HepG2 (cell line): Measurements from ENCODE around the gene BTBD19. TPM values are rescaled to one million over a fixed set of nuclear protein-coding genes. Genes with fewer than 3 reads are reported as not detected.

ENCODE experiments used
- CCDC6 ChIP-seq: sonication (generic); formaldehyde crosslinking; IDR thresholded peaks from 2 replicates; pipeline ENCODE4 v1.8.1; 2022; ENCODE audit warnings: mild to moderate bottlenecking, missing genetic modification reagents, moderate library complexity
- E2F1 ChIP-seq: sonication (generic); formaldehyde crosslinking; IDR thresholded peaks from 2 replicates; pipeline ENCODE4 v1.5.0; 2020; ENCODE audit warnings: missing genetic modification reagents
- EZH2 ChIP-seq: conservative IDR thresholded peaks from 2 replicates; pipeline ENCODE4 v1.6.1; 2012; ENCODE audit warnings: mild to moderate bottlenecking, low read depth, low read length, moderate library complexity
- FOXC1 ChIP-seq: sonication (generic); formaldehyde crosslinking; IDR thresholded peaks from 2 replicates; pipeline ENCODE4 v1.8.0; 2022; ENCODE audit warnings: mild to moderate bottlenecking, missing genetic modification reagents, borderline replicate concordance
- MLXIP ChIP-seq: sonication (generic); formaldehyde crosslinking; IDR thresholded peaks from 2 replicates; pipeline ENCODE4 v1.9.0; 2021; ENCODE audit warnings: missing genetic modification reagents, borderline replicate concordance
- RBM39 ChIP-seq: fragments of 200-400 bp; formaldehyde crosslinking; IDR thresholded peaks from one replicate; pipeline ENCODE4 v1.6.1; 2018; ENCODE audit warnings: antibody characterized with exemption, mild to moderate bottlenecking, low read depth, low read length; ENCODE audit not compliant: poor library complexity, severe bottlenecking
- SATB2 ChIP-seq: sonication (generic); formaldehyde crosslinking; IDR thresholded peaks from 2 replicates; pipeline ENCODE4 v1.5.0; 2020; ENCODE audit warnings: missing genetic modification reagents
- SPEN ChIP-seq: sonication (generic); formaldehyde crosslinking; IDR thresholded peaks from 2 replicates; pipeline ENCODE4 v1.5.1; 2020; ENCODE audit warnings: low read depth, mild to moderate bottlenecking, missing genetic modification reagents
- SRSF4 ChIP-seq: fragments of 200-400 bp; formaldehyde crosslinking; IDR thresholded peaks from one replicate; pipeline ENCODE4 v1.6.1; 2018; ENCODE audit warnings: mild to moderate bottlenecking, low read depth, low read length, moderate library complexity; ENCODE audit not compliant: poor library complexity, severe bottlenecking
- THYN1 ChIP-seq: sonication (generic); formaldehyde crosslinking; IDR thresholded peaks from 2 replicates; pipeline ENCODE4 v1.8.1; 2023; ENCODE audit warnings: low read depth, mild to moderate bottlenecking, moderate library complexity, missing genetic modification reagents, borderline replicate concordance
- ZBED4 ChIP-seq: sonication (generic); formaldehyde crosslinking; IDR thresholded peaks from 2 replicates; pipeline ENCODE4 v1.4.0; 2020; ENCODE audit warnings: missing genetic modification reagents, borderline replicate concordance
- ZIK1 ChIP-seq: sonication (generic); formaldehyde crosslinking; IDR thresholded peaks from 2 replicates; pipeline ENCODE4 v1.5.0; 2020; ENCODE audit warnings: mild to moderate bottlenecking, low read depth, missing genetic modification reagents, borderline replicate concordance
- ZNF343 ChIP-seq: sonication (generic); formaldehyde crosslinking; IDR thresholded peaks from 2 replicates; pipeline ENCODE4 v1.4.0; 2020; ENCODE audit warnings: mild to moderate bottlenecking, missing genetic modification reagents
- ZNF687 ChIP-seq: sonication (generic); formaldehyde crosslinking; IDR thresholded peaks from 2 replicates; pipeline ENCODE4 v1.5.1; 2020; ENCODE audit warnings: mild to moderate bottlenecking, missing genetic modification reagents, moderate library complexity
- ZSCAN22 ChIP-seq: sonication (generic); formaldehyde crosslinking; IDR thresholded peaks from 2 replicates; pipeline ENCODE4 v1.4.0; 2020; ENCODE audit warnings: mild to moderate bottlenecking, missing genetic modification reagents
- polyA plus RNA-seq, 8 experiments: library from polyadenylated mRNA; depleted of rRNA in 3 of 8; stranded (reverse) in 7 of 8; unstranded in 1 of 8; fragments of >200 nt; fragmentation: Illumina TruSeq in 4 of 8; extraction: Trizol in 4 of 8; gene quantifications; 2 replicates each; pipeline versions ENCODE4 v1.2.1 to v1.2.3, GENCODE V29; 2011 to 2016; ENCODE audit warnings: low read depth in 4 of 8, missing spikeins in 1 of 8, mixed read lengths in 1 of 8; ENCODE audit not compliant: insufficient read depth in 1 of 8
- total RNA-seq, 5 experiments: library from RNA; depleted of rRNA; stranded (reverse); fragments of >200 nt; fragmentation: Illumina TruSeq; extraction: Trizol; gene quantifications; 2 replicates each; pipeline ENCODE4 v1.2.3, GENCODE V29; 2016; ENCODE audit warnings: low read depth in 1 of 5

The BTBD19 gene
- total and polyA plus RNA-seq, 2 of the 13 experiments (the other 11 are each of a cell fraction or from before 2014, with no cell fraction given): 2.7 to 6.7 TPM

- 0 out of 2 replicates have a peak, but pooled peaks have one; percentile 73 for TF ChIP-seq ZIK1 (CRISPR knock-in tag)
- peak; percentile 16 for TF ChIP-seq ZBED4 (CRISPR knock-in tag)
- TF ChIP-seq SPEN (CRISPR knock-in tag): peak; percentile 66
- no peak; the same call in 1 of the 2 replicates for TF ChIP-seq E2F1 (CRISPR knock-in tag)
- TF ChIP-seq SATB2 (CRISPR knock-in tag): no peak
- TF ChIP-seq THYN1 (CRISPR knock-in tag): no peak
- no peak for TF ChIP-seq EZH2
- peak; percentile 40 for TF ChIP-seq RBM39
- TF ChIP-seq SRSF4: peak; percentile 21
- TF ChIP-seq ZNF687 (CRISPR knock-in tag): peak; percentile 97
- peak; percentile 65; the same call in 1 of the 2 replicates for TF ChIP-seq ZSCAN22 (CRISPR knock-in tag)
- TF ChIP-seq ZNF343: peak; percentile 90
- no peak for TF ChIP-seq MLXIP (CRISPR knock-in tag)
- TF ChIP-seq FOXC1 (CRISPR knock-in tag): peak; percentile 96
- peak; percentile 18 for TF ChIP-seq CCDC6 (CRISPR knock-in tag)
These were observed 8.3 kb upstream of the BTBD19 start, which contains the start of gene PLK3 (continued) for GRCh38 chr1:44799770-44800584.
